ENCODE results near the gene ZFR2. TPM values are rescaled to one million over a fixed set of nuclear protein-coding genes. Genes with fewer than 3 reads are reported as not detected.
"Not testable (repeated sequence)": the region's sequence is repeated elsewhere in the genome, so short reads cannot be mapped to it uniquely, and the experiment has no call there.

ZFR2 gene
- polyA plus RNA-seq, 2 of the 4 experiments (the other 2 are of a cell fraction) = 0.14 to 0.30 TPM

GRCh38 chr19:3816566-3817218 lies 52.1 kb downstream of the ZFR2 start:
- Histone ChIP-seq H3K4me2 (no peak overlapping the region), H3K9me3 (no peaks in the 10 kb centered on the region), H3K4me1 (0 out of 3 replicates have a peak, but pooled peaks cover 3% of the 10 kb centered on the region), H3K4me3 (no peak overlapping the region), H3K27ac (no peak overlapping the region)
- 89% methylated on average over 19 of the region's 45 CpGs for WGBS (ENCODE audit: missing lambda C conversion rate)
- ChIA-PET CTCF (no interaction called here), POLR2A (interaction anchor here (0.7 kb wide), 1 partner anchor 1341 kb away, joined by 5 read pairs; the partner anchor contains the start of gene GADD45B)
- TF ChIP-seq, protein P1, sequence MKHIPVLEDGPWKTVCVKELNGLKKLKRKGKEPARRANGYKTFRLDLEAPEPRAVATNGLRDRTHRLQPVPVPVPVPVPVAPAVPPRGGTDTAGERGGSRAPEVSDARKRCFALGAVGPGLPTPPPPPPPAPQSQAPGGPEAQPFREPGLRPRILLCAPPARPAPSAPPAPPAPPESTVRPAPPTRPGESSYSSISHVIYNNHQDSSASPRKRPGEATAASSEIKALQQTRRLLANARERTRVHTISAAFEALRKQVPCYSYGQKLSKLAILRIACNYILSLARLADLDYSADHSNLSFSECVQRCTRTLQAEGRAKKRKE (CRISPR knock-in tag; IDR thresholded peaks at IDR 0.05; ENCODE audit: low read depth) = no peak
- TF ChIP-seq TFCP2L1 (CRISPR knock-in tag; IDR thresholded peaks at IDR 0.05) (no peak), JUNB (IDR thresholded peaks at IDR 0.05) (no peak), GATA3 (IDR thresholded peaks at IDR 0.05; ENCODE audit: borderline replicate concordance) (no peak), ZNF302 (CRISPR knock-in tag; IDR thresholded peaks at IDR 0.05) (no peak), MAX (IDR thresholded peaks at IDR 0.05) (no peak), NFE2L2 (conservative IDR thresholded peaks at IDR 0.05; ENCODE audit: low read length) (no peak), EHF (CRISPR knock-in tag; IDR thresholded peaks at IDR 0.05) (no peak), SREBF2 (IDR thresholded peaks at IDR 0.05) (no peak), HMGXB4 (CRISPR knock-in tag; IDR thresholded peaks at IDR 0.05; ENCODE audit: borderline replicate concordance) (no peak)
- TF ChIP-seq, protein P2, sequence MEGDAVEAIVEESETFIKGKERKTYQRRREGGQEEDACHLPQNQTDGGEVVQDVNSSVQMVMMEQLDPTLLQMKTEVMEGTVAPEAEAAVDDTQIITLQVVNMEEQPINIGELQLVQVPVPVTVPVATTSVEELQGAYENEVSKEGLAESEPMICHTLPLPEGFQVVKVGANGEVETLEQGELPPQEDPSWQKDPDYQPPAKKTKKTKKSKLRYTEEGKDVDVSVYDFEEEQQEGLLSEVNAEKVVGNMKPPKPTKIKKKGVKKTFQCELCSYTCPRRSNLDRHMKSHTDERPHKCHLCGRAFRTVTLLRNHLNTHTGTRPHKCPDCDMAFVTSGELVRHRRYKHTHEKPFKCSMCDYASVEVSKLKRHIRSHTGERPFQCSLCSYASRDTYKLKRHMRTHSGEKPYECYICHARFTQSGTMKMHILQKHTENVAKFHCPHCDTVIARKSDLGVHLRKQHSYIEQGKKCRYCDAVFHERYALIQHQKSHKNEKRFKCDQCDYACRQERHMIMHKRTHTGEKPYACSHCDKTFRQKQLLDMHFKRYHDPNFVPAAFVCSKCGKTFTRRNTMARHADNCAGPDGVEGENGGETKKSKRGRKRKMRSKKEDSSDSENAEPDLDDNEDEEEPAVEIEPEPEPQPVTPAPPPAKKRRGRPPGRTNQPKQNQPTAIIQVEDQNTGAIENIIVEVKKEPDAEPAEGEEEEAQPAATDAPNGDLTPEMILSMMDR (IDR thresholded peaks at IDR 0.05) = no peak
- FAIRE-seq (no peak), DNase-seq (ENCODE audit: low read depth in 1 of 2, low spot score in 1 of 2) (no peak), ATAC-seq (no peak)

- WGBS (ENCODE audit: missing lambda C conversion rate) = 73% methylated on average over 5 of the region's 9 CpGs
- not testable (repeated sequence) for H3K4me2 ChIP-seq; H3K4me3 ChIP-seq; H3K4me1 ChIP-seq; FAIRE-seq; ATAC-seq; H3K27ac ChIP-seq; DNase-seq (ENCODE audit: low read depth in 1 of 2, low spot score in 1 of 2); H3K9me3 ChIP-seq
- ChIA-PET CTCF (interaction anchor here (0.6 kb wide), 1 partner anchor 134 kb away, joined by 3 read pairs; no protein-coding TSS in a partner anchor), POLR2A (interaction anchor here (0.7 kb wide), 1 partner anchor 1340 kb away, joined by 5 read pairs; the partner anchor contains the start of gene GADD45B)
These were observed 52.7 kb downstream of the ZFR2 start for GRCh38 chr19:3816148-3816547.

- FAIRE-seq (no peak), DNase-seq (ENCODE audit: low read depth in 1 of 2, low spot score in 1 of 2) (no peak), ATAC-seq (no peak)
- Histone ChIP-seq H3K9me3 (no peaks in the 10 kb centered on the region), H3K4me3 (no peak overlapping the region), H3K27ac (no peak overlapping the region), H3K4me2 (no peak overlapping the region), H3K4me1 (no peaks in the 10 kb centered on the region)
- 49% methylated on average over 3 of the region's 4 CpGs for WGBS (ENCODE audit: missing lambda C conversion rate)
- ChIA-PET CTCF (no interaction called here), POLR2A (no interaction called here)
- no peak for TF ChIP-seq HEYL (CRISPR knock-in tag; IDR thresholded peaks at IDR 0.05)
- TF ChIP-seq, protein P2 (IDR thresholded peaks at IDR 0.05) = no peak
- TF ChIP-seq ZC3H11A (IDR thresholded peaks at IDR 0.05) = no peak
- TF ChIP-seq HMGXB4 (CRISPR knock-in tag; IDR thresholded peaks at IDR 0.05; ENCODE audit: borderline replicate concordance) = no peak
- TF ChIP-seq, protein P1 (CRISPR knock-in tag; IDR thresholded peaks at IDR 0.05; ENCODE audit: low read depth) = no peak
- no peak for TF ChIP-seq RNF2 (IDR thresholded peaks at IDR 0.05; ENCODE audit: borderline replicate concordance, low read depth)
- TF ChIP-seq MAX (IDR thresholded peaks at IDR 0.05) = no peak
- no peak for TF ChIP-seq GATA3 (IDR thresholded peaks at IDR 0.05; ENCODE audit: borderline replicate concordance)
- TF ChIP-seq REST (IDR thresholded peaks at IDR 0.05) = no peak
These were observed 54.2 kb downstream of the ZFR2 start for GRCh38 chr19:3814648-3815047.
